Measurements from ENCODE around the gene C16orf90.
"Not testable (repeated sequence)": the region's sequence is repeated elsewhere in the genome, so short reads cannot be mapped to it uniquely, and the experiment has no call there.

The C16orf90 gene

DNA sequence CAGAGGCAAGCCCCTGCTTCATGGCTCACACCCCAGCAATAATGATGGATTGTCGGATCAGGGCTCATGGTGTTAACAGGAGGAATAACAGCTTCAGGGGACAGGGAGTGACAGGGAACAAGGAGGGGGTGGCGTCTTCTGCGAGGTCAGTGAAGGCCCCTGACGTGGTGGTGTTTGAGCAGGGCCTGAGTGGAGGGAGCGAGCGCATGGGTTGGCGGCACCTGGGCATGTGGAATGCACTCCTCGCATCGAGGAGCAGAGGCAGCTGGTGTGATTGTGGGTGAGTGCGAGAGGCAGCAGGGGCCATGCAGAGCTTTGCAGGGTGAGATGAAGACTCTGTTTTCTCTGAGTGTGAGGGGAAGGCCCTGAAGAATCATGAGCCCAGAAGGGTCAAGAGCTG is 38.8 kb upstream of the C16orf90 start:
- TF ChIP-seq, protein P1, sequence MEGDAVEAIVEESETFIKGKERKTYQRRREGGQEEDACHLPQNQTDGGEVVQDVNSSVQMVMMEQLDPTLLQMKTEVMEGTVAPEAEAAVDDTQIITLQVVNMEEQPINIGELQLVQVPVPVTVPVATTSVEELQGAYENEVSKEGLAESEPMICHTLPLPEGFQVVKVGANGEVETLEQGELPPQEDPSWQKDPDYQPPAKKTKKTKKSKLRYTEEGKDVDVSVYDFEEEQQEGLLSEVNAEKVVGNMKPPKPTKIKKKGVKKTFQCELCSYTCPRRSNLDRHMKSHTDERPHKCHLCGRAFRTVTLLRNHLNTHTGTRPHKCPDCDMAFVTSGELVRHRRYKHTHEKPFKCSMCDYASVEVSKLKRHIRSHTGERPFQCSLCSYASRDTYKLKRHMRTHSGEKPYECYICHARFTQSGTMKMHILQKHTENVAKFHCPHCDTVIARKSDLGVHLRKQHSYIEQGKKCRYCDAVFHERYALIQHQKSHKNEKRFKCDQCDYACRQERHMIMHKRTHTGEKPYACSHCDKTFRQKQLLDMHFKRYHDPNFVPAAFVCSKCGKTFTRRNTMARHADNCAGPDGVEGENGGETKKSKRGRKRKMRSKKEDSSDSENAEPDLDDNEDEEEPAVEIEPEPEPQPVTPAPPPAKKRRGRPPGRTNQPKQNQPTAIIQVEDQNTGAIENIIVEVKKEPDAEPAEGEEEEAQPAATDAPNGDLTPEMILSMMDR (conservative IDR thresholded peaks at IDR 0.05; ENCODE audit: low read depth, low read length), result no peak
- no peak overlapping the region for H3K4me3 ChIP-seq (ENCODE audit: low read length)
- DNase-seq (ENCODE audit: low read depth), result no peak

DNA sequence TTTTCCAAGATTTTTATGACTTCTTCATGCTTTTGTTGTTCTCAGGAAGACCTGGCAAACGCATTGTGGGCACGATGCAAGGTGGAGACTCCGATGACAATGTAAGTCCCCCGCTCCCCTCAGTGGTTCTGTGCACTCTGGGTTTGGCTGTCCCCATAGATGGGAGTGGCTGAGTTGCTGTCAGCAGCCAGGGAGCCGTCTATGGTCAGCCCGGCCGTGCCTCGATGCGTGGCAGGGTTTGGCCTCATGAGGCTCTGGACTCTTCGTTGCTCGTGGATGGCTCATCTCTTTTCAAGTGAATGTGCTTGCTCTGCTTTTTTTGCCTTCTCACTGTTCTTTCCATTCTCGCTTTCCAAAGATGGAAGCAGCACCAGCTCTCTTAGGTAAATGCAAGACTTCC is 37.5 kb upstream of the C16orf90 start:
- TF ChIP-seq, protein P1 (conservative IDR thresholded peaks at IDR 0.05; ENCODE audit: low read depth, low read length), result no peak
- H3K4me3 ChIP-seq (ENCODE audit: low read length), result no peak overlapping the region
- DNase-seq (ENCODE audit: low read depth), result no peak

DNA sequence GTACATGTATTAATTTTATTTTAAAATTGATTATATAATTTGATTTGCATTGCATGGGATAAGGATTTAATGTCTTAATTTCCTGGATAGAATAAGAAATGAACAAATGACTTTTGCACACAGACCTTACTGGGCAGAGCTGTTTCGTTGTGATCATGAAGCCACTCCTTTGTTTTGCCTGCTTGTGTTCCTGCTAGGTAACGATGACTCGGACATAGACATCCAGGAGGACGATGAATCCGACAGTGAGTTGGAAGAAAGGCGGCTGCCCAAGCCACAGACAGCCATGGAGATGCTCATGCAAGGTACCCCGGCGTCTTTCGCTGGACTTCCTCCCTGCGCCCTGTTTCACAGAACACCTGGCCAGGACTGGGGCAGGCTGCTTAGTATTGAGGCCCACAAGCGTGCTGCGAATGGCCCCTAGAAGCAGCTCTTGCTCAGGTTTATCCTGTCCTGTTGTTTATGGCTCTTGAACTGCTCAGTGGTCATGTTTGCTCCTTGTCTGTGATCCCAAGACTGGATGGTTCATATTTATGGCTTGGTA is 35.2 kb upstream of the C16orf90 start:
- TF ChIP-seq, protein P1 (conservative IDR thresholded peaks at IDR 0.05; ENCODE audit: low read depth, low read length), result no peak
- no peak for DNase-seq (ENCODE audit: low read depth)
- no peak overlapping the region for H3K4me3 ChIP-seq (ENCODE audit: low read length)

DNA sequence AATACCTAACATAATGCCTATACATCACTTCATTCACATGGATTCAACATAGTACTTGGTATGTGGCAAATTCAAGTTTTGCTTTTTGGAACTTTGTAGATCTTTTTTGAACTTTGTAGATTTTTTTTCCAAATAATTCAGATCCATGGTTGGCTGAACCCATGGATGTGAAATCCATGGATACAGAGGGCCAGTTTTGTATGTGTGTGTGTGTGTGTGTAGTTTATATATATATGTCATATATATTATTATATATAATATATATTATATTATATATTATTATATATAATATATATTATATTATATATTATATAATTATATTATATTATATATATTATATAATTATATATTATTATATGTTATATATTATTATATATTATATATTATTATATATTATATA is 33.9 kb upstream of the C16orf90 start:
- TF ChIP-seq, protein P1 (conservative IDR thresholded peaks at IDR 0.05; ENCODE audit: low read depth, low read length), result no peak
- DNase-seq (ENCODE audit: low read depth), result no peak
- H3K4me3 ChIP-seq (ENCODE audit: low read length), result no peak overlapping the region

DNA sequence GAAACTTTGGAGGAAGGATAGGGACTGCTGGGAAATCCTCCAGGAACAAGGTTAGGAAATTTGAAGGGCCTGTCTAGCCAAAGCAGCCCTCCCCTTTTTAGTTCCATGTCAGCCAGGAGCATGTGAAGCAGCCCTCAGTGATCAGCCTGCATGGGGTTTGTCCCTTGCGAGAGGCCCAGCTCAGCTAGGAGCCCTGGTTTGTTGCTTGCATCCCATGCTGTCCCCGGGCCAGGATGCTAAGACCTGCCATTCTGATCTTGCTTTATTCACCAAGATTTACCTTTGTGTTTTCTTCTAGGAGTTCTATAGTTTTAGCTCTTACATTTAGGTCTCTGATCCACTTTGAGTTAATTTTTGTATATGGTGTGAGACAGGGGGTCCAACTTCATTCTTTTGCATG is 33.1 kb upstream of the C16orf90 start:
- no peak for DNase-seq (ENCODE audit: low read depth)
- TF ChIP-seq, protein P1 (conservative IDR thresholded peaks at IDR 0.05; ENCODE audit: low read depth, low read length), result no peak

DNA sequence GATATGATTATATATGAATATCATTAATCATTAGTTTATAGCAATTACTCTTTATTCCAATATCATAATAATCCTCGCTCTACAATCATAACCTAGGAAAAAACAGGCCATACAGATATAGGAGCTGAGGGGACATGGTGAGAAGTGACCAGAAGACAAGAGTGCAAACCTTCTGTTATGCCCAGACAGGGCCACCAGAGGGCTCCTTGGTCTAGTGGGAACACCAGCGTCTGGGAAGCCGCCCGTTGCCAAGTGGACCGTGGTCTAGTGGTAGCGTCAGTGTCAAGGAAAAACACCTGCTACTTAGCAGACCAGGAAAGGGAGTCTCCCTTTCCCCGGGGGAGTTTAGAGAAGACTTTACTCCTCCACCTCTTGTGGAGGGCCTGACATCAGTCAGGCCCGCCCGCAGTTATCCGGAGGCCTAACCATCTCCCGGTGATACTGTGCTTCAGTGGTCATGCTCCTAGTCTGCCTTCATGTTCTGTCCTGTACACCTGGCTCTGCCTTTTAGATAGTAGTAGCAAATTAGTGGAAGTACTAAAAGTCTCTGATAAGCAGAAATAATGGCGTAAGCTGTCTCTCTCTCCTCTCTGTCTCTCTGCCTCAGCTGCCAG is 32.0 kb upstream of the C16orf90 start:
- H3K4me3 ChIP-seq (ENCODE audit: low read length); DNase-seq (ENCODE audit: low read depth): not testable (repeated sequence)
- TF ChIP-seq, protein P1 (conservative IDR thresholded peaks at IDR 0.05; ENCODE audit: low read depth, low read length), result peak; percentile 66

More for the DNA sequence above, 33.1 kb upstream of the C16orf90 start:
- no peak overlapping the region for H3K4me3 ChIP-seq (ENCODE audit: low read length)

DNA sequence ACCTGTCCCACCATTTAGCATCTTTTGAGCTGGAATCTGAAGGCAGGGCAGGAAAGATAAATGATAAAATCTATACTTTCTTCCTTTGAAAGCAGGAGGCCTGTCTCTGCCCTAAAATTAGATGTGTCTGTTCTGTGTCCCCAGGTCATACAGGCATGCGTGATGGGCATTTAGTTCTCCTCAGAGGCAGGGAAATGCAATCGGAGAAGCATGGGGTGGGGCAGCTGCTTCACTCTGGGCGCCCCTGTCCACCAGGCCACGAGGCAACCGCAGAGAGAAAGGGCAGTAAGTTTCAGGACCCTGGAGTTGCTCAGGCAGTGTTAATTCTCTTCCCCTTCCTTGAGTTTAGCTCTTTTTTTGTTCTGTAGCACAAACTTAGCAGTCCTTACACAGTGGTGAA is 30.7 kb upstream of the C16orf90 start:
- no peak overlapping the region for H3K4me3 ChIP-seq (ENCODE audit: low read length)
- no peak for DNase-seq (ENCODE audit: low read depth)
- TF ChIP-seq, protein P1 (conservative IDR thresholded peaks at IDR 0.05; ENCODE audit: low read depth, low read length), result no peak
